ENCODE data around the gene RNF207.

RNF207 gene

GRCh38 chr1:6163191-6163972, 42.5 kb upstream of the RNF207 start:
- Histone ChIP-seq H3K27me3 (ENCODE audit: low read length) (no peaks in the 10 kb centered on the region), H3K27ac (ENCODE audit: low read depth, low read length) (no peak overlapping the region), H3F3A (ENCODE audit: insufficient read depth) (no peaks in the 10 kb centered on the region), H2AFZ (ENCODE audit: low read depth, low read length, severe bottlenecking) (no peak overlapping the region), H3K36me3 (ENCODE audit: low read length) (no peaks in the 10 kb centered on the region), H3K9me3 (ENCODE audit: insufficient read depth, low read length) (no peaks in the 10 kb centered on the region), H3K4me3 (ENCODE audit: insufficient read depth, low read length, poor library complexity, severe bottlenecking) (no peak overlapping the region), H3K9me2 (replicated peaks; ENCODE audit: insufficient read depth, low read length) (no peaks in the 10 kb centered on the region), H3K4me2 (ENCODE audit: low read depth, low read length, poor library complexity, severe bottlenecking) (no peak overlapping the region), H3K79me2 (ENCODE audit: insufficient read depth, low read length) (no peaks in the 10 kb centered on the region), H3K9ac (ENCODE audit: low read length) (no peak overlapping the region), H4K20me1 (ENCODE audit: low read depth, low read length) (no peaks in the 10 kb centered on the region)
- TF ChIP-seq EZH2phosphoT487 (conservative IDR thresholded peaks at IDR 0.05; ENCODE audit: low read length), result no peak
- no peak for TF ChIP-seq CTCF (IDR thresholded peaks at IDR 0.05; ENCODE audit: insufficient read depth, low read length, poor library complexity, severe bottlenecking)

DNA sequence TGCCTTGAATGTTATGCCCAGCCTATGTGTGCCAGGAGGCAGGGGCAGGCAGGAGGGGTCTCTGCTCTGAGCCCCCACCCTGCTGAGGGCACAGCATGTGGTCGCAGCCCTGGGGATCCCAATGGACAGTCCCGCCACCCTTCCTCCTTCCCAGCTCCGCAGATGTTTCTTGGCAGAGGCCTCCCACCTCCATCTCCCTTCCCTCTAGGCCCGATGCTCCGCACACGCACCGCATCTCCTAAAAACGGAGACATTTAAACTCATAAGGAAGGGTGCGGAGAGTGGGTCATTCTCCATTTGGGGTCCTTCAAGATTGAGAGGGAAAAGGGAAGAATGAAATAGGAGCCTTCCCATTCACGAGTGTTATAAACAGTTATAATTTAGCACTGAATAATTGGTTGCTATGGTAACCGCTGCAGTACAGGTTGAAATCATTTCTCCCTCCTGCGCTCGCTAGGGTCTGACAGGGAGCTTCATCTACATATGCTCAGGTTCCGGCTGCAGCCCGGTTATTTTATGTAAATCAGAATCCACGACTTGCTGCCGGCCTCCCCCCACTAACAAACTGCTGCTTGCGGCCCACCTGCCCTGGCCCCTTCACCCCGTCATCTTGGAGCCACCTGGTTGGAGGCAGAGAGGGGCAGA, 41.8 kb upstream of the RNF207 start:
- Histone ChIP-seq H3K27me3 (ENCODE audit: low read length) (no peaks in the 10 kb centered on the region), H3K79me2 (ENCODE audit: insufficient read depth, low read length) (no peaks in the 10 kb centered on the region), H3K9me2 (replicated peaks; ENCODE audit: insufficient read depth, low read length) (no peaks in the 10 kb centered on the region), H3K27ac (ENCODE audit: low read depth, low read length) (no peak overlapping the region), H3K9me3 (ENCODE audit: insufficient read depth, low read length) (no peaks in the 10 kb centered on the region), H3K4me3 (ENCODE audit: insufficient read depth, low read length, poor library complexity, severe bottlenecking) (no peak overlapping the region), H3F3A (ENCODE audit: insufficient read depth) (no peaks in the 10 kb centered on the region), H3K36me3 (ENCODE audit: low read length) (no peaks in the 10 kb centered on the region), H3K9ac (ENCODE audit: low read length) (no peak overlapping the region), H3K4me2 (ENCODE audit: low read depth, low read length, poor library complexity, severe bottlenecking) (no peak overlapping the region), H4K20me1 (ENCODE audit: low read depth, low read length) (no peaks in the 10 kb centered on the region), H2AFZ (ENCODE audit: low read depth, low read length, severe bottlenecking) (no peak overlapping the region)
- TF ChIP-seq CTCF (IDR thresholded peaks at IDR 0.05; ENCODE audit: insufficient read depth, low read length, poor library complexity, severe bottlenecking), result no peak
- TF ChIP-seq EZH2phosphoT487 (conservative IDR thresholded peaks at IDR 0.05; ENCODE audit: low read length), result no peak

DNA sequence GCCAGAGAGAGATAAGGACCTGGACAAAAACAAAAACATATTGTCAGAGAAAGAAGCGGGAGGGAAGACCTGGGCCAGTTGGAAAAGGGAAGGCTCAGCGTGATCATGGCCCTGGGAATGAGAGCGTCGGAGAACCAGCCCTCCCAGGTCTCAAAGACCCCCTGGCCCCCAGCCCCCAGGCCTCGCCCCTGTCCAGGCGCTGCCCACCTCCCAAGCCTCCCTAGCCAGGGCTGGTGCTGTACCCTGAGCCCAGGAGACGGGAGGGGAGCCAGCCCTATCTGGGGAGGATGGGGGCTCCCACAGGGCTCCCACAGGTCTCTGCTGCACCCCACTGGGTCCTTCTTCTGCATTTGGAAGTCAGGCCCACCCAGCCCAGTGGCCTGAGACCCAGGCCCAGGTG, 40.9 kb upstream of the RNF207 start:
- TF ChIP-seq EZH2phosphoT487 (conservative IDR thresholded peaks at IDR 0.05; ENCODE audit: low read length), result no peak
- no peak for TF ChIP-seq CTCF (IDR thresholded peaks at IDR 0.05; ENCODE audit: insufficient read depth, low read length, poor library complexity, severe bottlenecking)
- Histone ChIP-seq H3F3A (ENCODE audit: insufficient read depth) (no peaks in the 10 kb centered on the region), H3K79me2 (ENCODE audit: insufficient read depth, low read length) (no peaks in the 10 kb centered on the region), H3K9me3 (ENCODE audit: insufficient read depth, low read length) (no peaks in the 10 kb centered on the region), H3K4me3 (ENCODE audit: insufficient read depth, low read length, poor library complexity, severe bottlenecking) (no peak overlapping the region), H2AFZ (ENCODE audit: low read depth, low read length, severe bottlenecking) (no peak overlapping the region), H4K20me1 (ENCODE audit: low read depth, low read length) (no peaks in the 10 kb centered on the region), H3K9ac (ENCODE audit: low read length) (no peak overlapping the region), H3K4me2 (ENCODE audit: low read depth, low read length, poor library complexity, severe bottlenecking) (no peak overlapping the region), H3K9me2 (replicated peaks; ENCODE audit: insufficient read depth, low read length) (no peaks in the 10 kb centered on the region), H3K27ac (ENCODE audit: low read depth, low read length) (no peak overlapping the region), H3K27me3 (ENCODE audit: low read length) (no peaks in the 10 kb centered on the region), H3K36me3 (ENCODE audit: low read length) (no peaks in the 10 kb centered on the region)

All from SU-DHL-6 (cell line).